ENCODE data around the gene DHX34.

DNA sequence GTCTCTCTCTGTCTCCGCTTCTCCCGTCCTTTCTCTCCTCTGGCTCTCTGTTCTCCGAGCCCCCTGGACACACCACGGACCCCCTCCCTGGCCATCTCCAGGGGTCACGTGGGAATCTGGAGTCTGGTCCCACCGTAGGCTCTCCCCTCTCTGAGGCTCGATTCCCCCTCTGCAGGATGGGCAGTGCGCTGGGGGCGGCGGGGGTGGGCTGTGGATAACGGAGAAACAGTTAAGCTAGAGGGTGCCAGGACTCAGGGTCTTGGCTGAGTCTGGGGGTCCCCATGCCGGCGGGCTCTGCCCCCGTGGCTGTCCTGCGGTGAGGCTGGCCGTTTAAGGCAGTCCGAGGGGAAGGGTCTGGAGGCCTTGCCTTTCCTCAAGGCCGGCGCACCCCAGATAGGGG lies 70.7 kb downstream of the DHX34 start:
- TF ChIP-seq, protein P1, sequence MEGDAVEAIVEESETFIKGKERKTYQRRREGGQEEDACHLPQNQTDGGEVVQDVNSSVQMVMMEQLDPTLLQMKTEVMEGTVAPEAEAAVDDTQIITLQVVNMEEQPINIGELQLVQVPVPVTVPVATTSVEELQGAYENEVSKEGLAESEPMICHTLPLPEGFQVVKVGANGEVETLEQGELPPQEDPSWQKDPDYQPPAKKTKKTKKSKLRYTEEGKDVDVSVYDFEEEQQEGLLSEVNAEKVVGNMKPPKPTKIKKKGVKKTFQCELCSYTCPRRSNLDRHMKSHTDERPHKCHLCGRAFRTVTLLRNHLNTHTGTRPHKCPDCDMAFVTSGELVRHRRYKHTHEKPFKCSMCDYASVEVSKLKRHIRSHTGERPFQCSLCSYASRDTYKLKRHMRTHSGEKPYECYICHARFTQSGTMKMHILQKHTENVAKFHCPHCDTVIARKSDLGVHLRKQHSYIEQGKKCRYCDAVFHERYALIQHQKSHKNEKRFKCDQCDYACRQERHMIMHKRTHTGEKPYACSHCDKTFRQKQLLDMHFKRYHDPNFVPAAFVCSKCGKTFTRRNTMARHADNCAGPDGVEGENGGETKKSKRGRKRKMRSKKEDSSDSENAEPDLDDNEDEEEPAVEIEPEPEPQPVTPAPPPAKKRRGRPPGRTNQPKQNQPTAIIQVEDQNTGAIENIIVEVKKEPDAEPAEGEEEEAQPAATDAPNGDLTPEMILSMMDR (IDR thresholded peaks at IDR 0.05): no peak
- no peak for TF ChIP-seq POLR2A (IDR thresholded peaks at IDR 0.05)
- no peak for TF ChIP-seq POLR2AphosphoS5 (IDR thresholded peaks at IDR 0.05)
